Tibial nerve (tissue), 4 donors: ENCODE measurements around the gene RITA1.

Experiments used
- EP300 ChIP-seq, 2 donors: sonication (generic); formaldehyde crosslinking; IDR thresholded peaks; one replicate each; pipeline ENCODE4 v1.6.1; 2017; ENCODE audit warnings: antibody characterized with exemption in 2 of 2, mild to moderate bottlenecking in 1 of 2
- POLR2A ChIP-seq, 2 donors: fragments of 450-650 bp; IDR thresholded peaks; one replicate each; pipeline ENCODE4 v1.6.1; 2017; ENCODE audit warnings: antibody characterized with exemption in 2 of 2, mild to moderate bottlenecking in 2 of 2, moderate library complexity in 2 of 2
- TF ChIP-seq, protein P1 (sequence below), 5 experiments: fragments of 200-600 bp in 3 of 5; fragments of 450-650 bp in 2 of 5; sonication (generic) in 3 of 5; IDR thresholded peaks; one replicate each; pipeline ENCODE4 v1.5.1; 2016 to 2019; ENCODE audit warnings: antibody characterized with exemption in 5 of 5, mild to moderate bottlenecking in 3 of 5, moderate library complexity in 2 of 5

DNA sequence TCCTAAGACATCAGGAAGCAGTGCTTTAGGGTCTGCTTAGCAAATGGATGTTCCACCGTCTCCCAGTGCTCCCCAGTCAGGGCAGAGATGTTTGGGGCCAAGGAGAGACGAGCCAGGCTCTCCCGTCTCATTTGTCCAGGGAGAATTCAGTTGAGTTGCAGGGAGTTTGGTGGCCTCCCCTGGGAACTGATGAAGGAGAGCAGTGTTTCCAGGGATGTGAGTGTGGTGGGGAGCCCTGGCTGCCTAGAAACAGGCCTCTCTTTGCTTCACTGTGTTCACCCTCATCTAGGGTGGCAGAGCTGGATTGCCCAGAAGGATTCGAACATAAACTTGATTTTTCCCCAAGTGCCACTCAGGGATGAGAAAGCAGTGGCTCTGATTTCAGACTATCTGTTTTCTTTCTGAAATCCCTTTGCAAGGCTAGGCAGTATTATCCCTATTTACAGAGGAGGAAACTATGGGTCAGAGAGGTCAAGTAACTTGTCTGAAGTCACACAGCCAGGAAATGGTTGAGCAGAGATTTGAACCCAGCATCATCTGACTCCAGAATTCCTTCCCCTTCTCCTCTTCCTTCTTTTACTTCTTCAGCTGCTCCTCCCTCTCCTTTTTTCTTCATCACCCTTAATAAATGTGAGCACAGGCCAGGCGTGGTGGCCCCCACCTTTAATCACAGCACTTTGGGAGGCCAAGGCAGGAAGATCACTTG, 42.3 kb downstream of the RITA1 start:
- TF ChIP-seq POLR2A (IDR thresholded peaks at IDR 0.05) (no peak), EP300 (IDR thresholded peaks at IDR 0.05) (no peak)
- TF ChIP-seq, protein P1, sequence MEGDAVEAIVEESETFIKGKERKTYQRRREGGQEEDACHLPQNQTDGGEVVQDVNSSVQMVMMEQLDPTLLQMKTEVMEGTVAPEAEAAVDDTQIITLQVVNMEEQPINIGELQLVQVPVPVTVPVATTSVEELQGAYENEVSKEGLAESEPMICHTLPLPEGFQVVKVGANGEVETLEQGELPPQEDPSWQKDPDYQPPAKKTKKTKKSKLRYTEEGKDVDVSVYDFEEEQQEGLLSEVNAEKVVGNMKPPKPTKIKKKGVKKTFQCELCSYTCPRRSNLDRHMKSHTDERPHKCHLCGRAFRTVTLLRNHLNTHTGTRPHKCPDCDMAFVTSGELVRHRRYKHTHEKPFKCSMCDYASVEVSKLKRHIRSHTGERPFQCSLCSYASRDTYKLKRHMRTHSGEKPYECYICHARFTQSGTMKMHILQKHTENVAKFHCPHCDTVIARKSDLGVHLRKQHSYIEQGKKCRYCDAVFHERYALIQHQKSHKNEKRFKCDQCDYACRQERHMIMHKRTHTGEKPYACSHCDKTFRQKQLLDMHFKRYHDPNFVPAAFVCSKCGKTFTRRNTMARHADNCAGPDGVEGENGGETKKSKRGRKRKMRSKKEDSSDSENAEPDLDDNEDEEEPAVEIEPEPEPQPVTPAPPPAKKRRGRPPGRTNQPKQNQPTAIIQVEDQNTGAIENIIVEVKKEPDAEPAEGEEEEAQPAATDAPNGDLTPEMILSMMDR (IDR thresholded peaks at IDR 0.05): no peak
